Neural crest cell (in vitro differentiated cells): Measurements from ENCODE around the gene ABCC8. TPM values are rescaled to one million over a fixed set of nuclear protein-coding genes. Genes with fewer than 3 reads are reported as not detected.

Experiments
- DNase-seq: peaks from one replicate; pipeline ENCODE4 v3.0.0; 2021; ENCODE audit warnings: low read depth, mixed read lengths, low spot score
- H3K27ac Mint-ChIP-seq: one replicate; pipeline ENCODE4 v1.8.0; 2021; ENCODE audit warnings: mild to moderate bottlenecking, mixed read lengths; ENCODE audit not compliant: unreplicated experiment
- H3K27me3 Mint-ChIP-seq: 2 replicates; pipeline ENCODE4 v1.8.0; 2021; ENCODE audit warnings: low read depth, mild to moderate bottlenecking, mixed read lengths
- H3K36me3 Mint-ChIP-seq: 2 replicates; pipeline ENCODE4 v1.8.0; 2021; ENCODE audit warnings: low read depth, mild to moderate bottlenecking, mixed read lengths
- H3K4me1 Mint-ChIP-seq: 2 replicates; pipeline ENCODE4 v1.8.0; 2021; ENCODE audit warnings: mixed read lengths
- H3K4me3 Mint-ChIP-seq: one replicate; pipeline ENCODE4 v1.8.0; 2021; ENCODE audit warnings: mild to moderate bottlenecking, mixed read lengths
- H3K9me3 Mint-ChIP-seq: 2 replicates; pipeline ENCODE4 v1.8.0; 2021; ENCODE audit warnings: mixed read lengths
- CTCF ChIP-seq: fragments of 200-600 bp; sonication (generic); conservative IDR thresholded peaks from 2 replicates; pipeline ENCODE4 v1.5.0; 2021; ENCODE audit warnings: antibody characterized with exemption, mild to moderate bottlenecking
- total RNA-seq: library from RNA; stranded (reverse); gene quantifications from 2 replicates; pipeline ENCODE4 v1.2.1, GENCODE V29; 2021

Gene ABCC8
- total RNA-seq, 1 donor from 2014 or later: 6.1 TPM

DNA sequence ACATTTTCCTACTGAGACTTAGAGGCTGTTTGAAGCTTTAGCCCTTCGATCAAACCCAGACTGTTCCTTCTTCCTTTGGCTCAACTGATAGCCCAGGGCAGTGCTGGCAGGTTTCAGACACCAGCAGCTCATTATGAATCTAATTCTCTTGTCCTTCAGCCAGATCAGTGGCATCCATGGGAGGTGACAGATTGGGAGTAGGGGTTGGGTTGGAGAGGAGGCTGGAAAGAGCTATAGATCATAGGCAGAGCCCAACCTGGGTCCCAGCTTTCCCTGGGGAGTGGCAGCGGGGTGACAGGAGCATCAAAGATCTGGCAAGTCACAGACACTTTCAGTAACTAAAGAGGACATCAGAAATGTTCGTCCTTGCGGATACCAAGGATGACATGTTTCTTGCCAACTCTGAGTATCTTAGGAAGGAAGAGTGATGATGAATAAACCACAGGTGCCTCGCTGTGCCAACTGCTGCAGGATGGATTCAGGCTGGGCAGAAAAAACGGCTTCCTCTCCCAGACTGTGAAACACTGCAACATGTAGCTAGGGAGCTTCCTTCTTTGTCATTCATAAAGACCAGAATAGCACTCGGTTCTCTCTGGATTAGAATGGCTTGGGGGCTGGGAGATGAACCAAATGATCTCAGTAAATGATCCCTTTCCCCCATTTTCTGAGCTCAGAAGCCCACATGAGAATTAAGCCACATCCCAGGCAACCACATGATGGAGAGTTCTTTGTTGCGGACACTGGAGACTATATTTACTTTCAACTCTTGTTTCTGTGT, 19.1 kb downstream of the ABCC8 start:
- peaks cover 1% of the 10 kb centered on the region for H3K36me3 Mint-ChIP-seq
- H3K4me3 Mint-ChIP-seq: no peak overlapping the region
- no peaks in the 10 kb centered on the region for H3K27me3 Mint-ChIP-seq
- no peak for DNase-seq
- no peaks in the 10 kb centered on the region for H3K9me3 Mint-ChIP-seq
- H3K4me1 Mint-ChIP-seq: no peaks in the 10 kb centered on the region
- no peak for TF ChIP-seq CTCF
- H3K27ac Mint-ChIP-seq: no peak overlapping the region

DNA sequence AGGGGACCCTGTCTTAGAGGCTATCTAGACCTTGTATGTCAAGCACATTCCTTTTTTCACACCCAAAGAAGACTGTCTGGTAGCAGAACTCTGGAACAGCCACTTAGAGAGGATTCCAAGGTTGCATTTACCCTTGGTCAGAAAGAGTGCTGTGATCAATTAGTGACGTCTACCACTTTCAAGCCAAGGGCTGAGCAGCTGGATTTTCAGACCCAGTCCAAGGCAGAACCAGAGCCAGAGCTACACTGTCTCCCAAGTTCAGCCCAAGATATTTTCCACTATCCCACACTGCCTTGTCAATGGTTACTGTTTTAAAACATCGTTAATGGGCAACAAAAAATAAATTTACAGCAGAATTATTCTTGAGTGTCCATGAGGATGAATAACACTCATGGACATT, 24.0 kb downstream of the ABCC8 start:
- Mint-ChIP-seq H3K36me3 (peaks cover 4% of the 10 kb centered on the region), H3K4me3 (no peak overlapping the region)

DNA sequence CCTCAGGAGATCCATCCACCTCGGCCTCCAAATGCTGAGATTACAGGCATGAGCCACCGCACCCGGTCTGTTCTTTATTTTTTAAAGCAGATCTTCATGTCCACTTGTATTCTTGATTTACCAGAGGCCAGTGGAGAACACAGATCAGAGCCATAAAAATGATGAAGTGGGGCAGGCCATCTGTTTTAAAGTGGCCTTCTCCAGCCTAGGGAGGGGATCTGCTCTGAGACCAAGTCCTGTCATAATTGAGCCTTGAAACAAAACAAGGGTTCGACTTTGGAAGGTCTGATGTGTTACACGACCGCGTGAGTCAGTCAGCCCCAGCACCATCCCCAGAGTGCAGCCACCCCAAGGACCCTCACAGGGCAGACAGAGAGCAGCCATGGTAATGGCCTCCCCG, 27.5 kb downstream of the ABCC8 start:
- Mint-ChIP-seq H3K9me3 (no peaks in the 10 kb centered on the region), H3K27ac (peak overlapping the region; percentile 50), H3K4me1 (no peaks in the 10 kb centered on the region), H3K4me3 (no peak overlapping the region), H3K36me3 (peaks cover 4% of the 10 kb centered on the region), H3K27me3 (no peaks in the 10 kb centered on the region)
- no peak for DNase-seq
- TF ChIP-seq CTCF: no peak

More for the DNA sequence above, 24.0 kb downstream of the ABCC8 start:
- TF ChIP-seq CTCF: no peak
- H3K4me1 Mint-ChIP-seq: no peaks in the 10 kb centered on the region
- no peak overlapping the region for H3K27ac Mint-ChIP-seq
- DNase-seq: no peak
- no peaks in the 10 kb centered on the region for H3K9me3 Mint-ChIP-seq
- H3K27me3 Mint-ChIP-seq: no peaks in the 10 kb centered on the region

GRCh38 chr11:17446482-17446881, 30.2 kb downstream of the ABCC8 start:
- Mint-ChIP-seq H3K27ac (no peak overlapping the region), H3K36me3 (no peaks in the 10 kb centered on the region), H3K4me3 (no peak overlapping the region), H3K4me1 (peaks cover 10% of the 10 kb centered on the region), H3K9me3 (no peaks in the 10 kb centered on the region), H3K27me3 (no peaks in the 10 kb centered on the region)
- no peak for DNase-seq
- no peak for TF ChIP-seq CTCF

DNA sequence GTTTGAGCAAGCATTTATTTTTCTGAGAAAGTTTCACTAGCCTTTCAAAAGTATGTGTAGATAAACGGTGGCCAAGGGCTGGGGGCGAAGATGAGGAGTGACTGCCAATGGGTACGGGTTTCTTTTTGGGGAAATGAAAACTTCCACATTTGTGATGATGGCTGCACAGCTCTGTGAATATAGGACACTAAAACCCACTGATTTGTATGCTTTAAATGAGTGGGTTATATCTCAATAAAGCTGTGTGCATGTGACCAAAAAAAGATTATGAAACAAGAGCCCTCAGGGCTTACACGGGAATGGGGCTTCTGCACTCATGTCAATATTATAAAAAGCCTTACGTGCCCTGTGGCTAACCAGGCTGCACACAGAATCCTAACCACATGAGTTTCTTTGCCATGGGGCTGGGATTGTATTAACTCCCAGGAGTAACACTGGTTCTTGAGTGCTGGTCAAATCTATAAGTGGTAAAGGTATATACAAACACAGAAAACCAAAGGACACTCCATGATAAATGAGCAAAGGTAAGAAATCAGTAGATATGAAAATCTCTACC, 31.3 kb downstream of the ABCC8 start:
- Mint-ChIP-seq H3K27me3 (no peaks in the 10 kb centered on the region), H3K4me3 (no peak overlapping the region), H3K4me1 (peaks cover 10% of the 10 kb centered on the region), H3K27ac (no peak overlapping the region), H3K9me3 (peaks cover 3% of the 10 kb centered on the region), H3K36me3 (peaks cover 5% of the 10 kb centered on the region)
- DNase-seq: no peak
- no peak for TF ChIP-seq CTCF
